Central memory CD8-positive, alpha-beta T cell (primary cell): ENCODE results near the gene SAMD1.
A peak's percentile ranks its signal among the peaks of the same experiment; 100 is the strongest.

ENCODE experiments used
- ATAC-seq: fragments of 150-1000 bp; cut with Tn5 transposase; replicated peaks from 2 replicates; pipeline ENCODE4 v1.10.0; 2022; ENCODE audit warnings: mild to moderate bottlenecking, moderate FRiP score, moderate number of reproducible peaks; ENCODE audit not compliant: poor library complexity, severe bottlenecking; ENCODE audit errors: extremely low read depth
- DNase-seq, 2 donors: peaks; one replicate each; pipeline ENCODE4 v3.0.0; 2021; ENCODE audit warnings: low spot score in 2 of 2
- H3K27ac Mint-ChIP-seq: one replicate; pipeline ENCODE4 v1.8.0; 2022; ENCODE audit warnings: low read depth, mild to moderate bottlenecking, moderate library complexity, mixed read lengths
- H3K27me3 Mint-ChIP-seq: one replicate; pipeline ENCODE4 v1.8.0; 2022; ENCODE audit warnings: mixed read lengths
- H3K36me3 Mint-ChIP-seq: one replicate; pipeline ENCODE4 v1.8.0; 2022; ENCODE audit warnings: mild to moderate bottlenecking, moderate library complexity, mixed read lengths; ENCODE audit not compliant: insufficient read depth
- H3K4me1 Mint-ChIP-seq: one replicate; pipeline ENCODE4 v1.8.0; 2022; ENCODE audit warnings: mixed read lengths
- H3K4me3 Mint-ChIP-seq: one replicate; pipeline ENCODE4 v1.8.0; 2022; ENCODE audit warnings: mild to moderate bottlenecking, moderate library complexity, mixed read lengths
- H3K9me3 Mint-ChIP-seq: one replicate; pipeline ENCODE4 v1.8.0; 2022; ENCODE audit warnings: mixed read lengths

Gene SAMD1

DNA sequence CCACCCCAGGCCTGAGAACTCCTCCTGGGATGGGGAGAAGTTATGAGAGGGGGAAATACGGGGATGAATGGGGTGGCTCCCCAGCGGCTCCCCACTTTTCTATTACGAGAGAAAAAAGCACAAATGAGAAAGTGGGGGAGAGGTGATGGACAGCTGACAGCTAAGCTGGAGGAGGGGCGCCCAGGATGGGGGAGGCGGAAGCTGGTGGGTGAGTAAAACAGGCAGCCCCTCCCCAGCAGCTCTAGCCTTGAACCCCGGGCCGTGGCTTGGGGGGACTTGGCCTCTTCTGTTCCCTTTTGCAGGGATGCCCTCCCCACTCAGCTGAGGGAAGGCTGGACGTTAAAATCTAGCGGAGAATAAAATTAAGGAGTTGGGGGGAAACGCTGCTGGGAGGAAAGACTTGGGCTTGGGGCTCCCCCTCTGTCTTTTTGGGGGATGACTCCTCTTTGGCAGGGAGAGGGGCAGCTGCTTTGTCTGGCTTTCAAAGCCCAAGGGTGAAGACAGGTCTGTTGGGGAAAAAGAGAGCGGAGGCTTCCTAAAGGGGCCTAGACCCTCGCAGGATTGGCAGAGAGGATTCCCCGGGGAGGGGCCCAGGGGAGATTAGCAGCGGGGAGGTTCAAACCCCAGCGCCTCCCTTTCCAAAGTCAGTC lies 1.4 kb upstream of the SAMD1 start:
- DNase-seq (no peak), ATAC-seq (no peak)
- Mint-ChIP-seq H3K27me3 (no peaks in the 10 kb centered on the region), H3K27ac (peak overlapping the region; percentile 95), H3K36me3 (peaks cover 26% of the 10 kb centered on the region), H3K4me3 (peak overlapping the region; percentile 97), H3K4me1 (peaks cover 17% of the 10 kb centered on the region), H3K9me3 (no peaks in the 10 kb centered on the region)

GRCh38 chr19:14091081-14091812 lies 696 bp upstream of the SAMD1 start:
- Mint-ChIP-seq H3K36me3 (peaks cover 26% of the 10 kb centered on the region), H3K27ac (peak overlapping the region; percentile 95), H3K9me3 (no peaks in the 10 kb centered on the region), H3K4me1 (peaks cover 17% of the 10 kb centered on the region), H3K4me3 (peak overlapping the region; percentile 97), H3K27me3 (no peaks in the 10 kb centered on the region)
- DNase-seq (peak; percentile 57 to 65), ATAC-seq (peak; percentile 47)

GRCh38 chr19:14089662-14090508 lies 666 bp downstream of the SAMD1 start:
- H3K27me3 Mint-ChIP-seq: no peaks in the 10 kb centered on the region
- H3K4me1 Mint-ChIP-seq: peaks cover 17% of the 10 kb centered on the region
- H3K36me3 Mint-ChIP-seq: peaks cover 26% of the 10 kb centered on the region
- DNase-seq (peak in 1 of 2 donors; percentile 30), ATAC-seq (peak; percentile 21)
- H3K4me3 Mint-ChIP-seq: peak overlapping the region; percentile 82
- no peaks in the 10 kb centered on the region for H3K9me3 Mint-ChIP-seq
- peak overlapping the region; percentile 89 for H3K27ac Mint-ChIP-seq

DNA sequence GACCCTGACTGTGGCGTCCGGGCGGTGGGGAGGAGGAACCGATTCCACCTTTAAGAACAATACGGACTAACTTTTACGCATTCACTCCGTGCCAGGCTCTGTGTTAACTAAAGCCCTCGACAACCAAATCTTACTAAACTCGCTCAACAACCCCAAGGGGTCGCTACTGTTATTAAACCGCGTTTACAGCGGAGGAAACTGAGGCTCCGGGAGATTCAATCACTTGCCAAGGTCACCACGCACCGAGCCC lies 1.2 kb downstream of the SAMD1 start:
- Mint-ChIP-seq H3K27me3 (no peaks in the 10 kb centered on the region), H3K9me3 (no peaks in the 10 kb centered on the region), H3K4me3 (peak overlapping the region; percentile 73), H3K36me3 (peaks cover 23% of the 10 kb centered on the region), H3K4me1 (peaks cover 17% of the 10 kb centered on the region), H3K27ac (no peak overlapping the region)
- no peak for DNase-seq
- ATAC-seq: no peak

- Mint-ChIP-seq H3K27ac (no peak overlapping the region), H3K4me3 (peak overlapping the region; percentile 73), H3K4me1 (peaks cover 17% of the 10 kb centered on the region), H3K9me3 (no peaks in the 10 kb centered on the region), H3K36me3 (peaks cover 23% of the 10 kb centered on the region), H3K27me3 (no peaks in the 10 kb centered on the region)
- ATAC-seq: no peak
- DNase-seq: no peak
These were observed 1.7 kb downstream of the SAMD1 start for GRCh38 chr19:14088634-14089411.

GRCh38 chr19:14086098-14086497 lies 4.5 kb downstream of the SAMD1 start:
- Mint-ChIP-seq H3K27me3 (no peaks in the 10 kb centered on the region), H3K4me1 (peaks cover 11% of the 10 kb centered on the region), H3K27ac (no peak overlapping the region), H3K9me3 (no peaks in the 10 kb centered on the region), H3K4me3 (no peak overlapping the region), H3K36me3 (peaks cover 20% of the 10 kb centered on the region)
- no peak for ATAC-seq
- no peak for DNase-seq

- H3K4me1 Mint-ChIP-seq: peaks cover 17% of the 10 kb centered on the region
- H3K36me3 Mint-ChIP-seq: peaks cover 20% of the 10 kb centered on the region
- no peak within 1 kb of the TSS for H3K4me3 Mint-ChIP-seq
These were observed 5.1 kb downstream of the SAMD1 start, which contains the start of gene C19orf67 for GRCh38 chr19:14085309-14085995. Gene C19orf67, minus strand, starts transcription at chr19:14085783. Its CDS starts 156 bp downstream, at chr19:14085627.

GRCh38 chr19:14082675-14082960 lies 7.9 kb downstream of the SAMD1 start:
- no peaks in the 10 kb centered on the region for H3K9me3 Mint-ChIP-seq
- no peak for ATAC-seq

More at GRCh38 chr19:14085309-14085995, 5.1 kb downstream of the SAMD1 start, which contains the start of gene C19orf67:
- no peaks in the 10 kb centered on the region for H3K9me3 Mint-ChIP-seq
- ATAC-seq: no peak
- no peak within 1 kb of the TSS for H3K27ac Mint-ChIP-seq
- DNase-seq: no peak
- H3K27me3 Mint-ChIP-seq: no peaks in the 10 kb centered on the region

DNA sequence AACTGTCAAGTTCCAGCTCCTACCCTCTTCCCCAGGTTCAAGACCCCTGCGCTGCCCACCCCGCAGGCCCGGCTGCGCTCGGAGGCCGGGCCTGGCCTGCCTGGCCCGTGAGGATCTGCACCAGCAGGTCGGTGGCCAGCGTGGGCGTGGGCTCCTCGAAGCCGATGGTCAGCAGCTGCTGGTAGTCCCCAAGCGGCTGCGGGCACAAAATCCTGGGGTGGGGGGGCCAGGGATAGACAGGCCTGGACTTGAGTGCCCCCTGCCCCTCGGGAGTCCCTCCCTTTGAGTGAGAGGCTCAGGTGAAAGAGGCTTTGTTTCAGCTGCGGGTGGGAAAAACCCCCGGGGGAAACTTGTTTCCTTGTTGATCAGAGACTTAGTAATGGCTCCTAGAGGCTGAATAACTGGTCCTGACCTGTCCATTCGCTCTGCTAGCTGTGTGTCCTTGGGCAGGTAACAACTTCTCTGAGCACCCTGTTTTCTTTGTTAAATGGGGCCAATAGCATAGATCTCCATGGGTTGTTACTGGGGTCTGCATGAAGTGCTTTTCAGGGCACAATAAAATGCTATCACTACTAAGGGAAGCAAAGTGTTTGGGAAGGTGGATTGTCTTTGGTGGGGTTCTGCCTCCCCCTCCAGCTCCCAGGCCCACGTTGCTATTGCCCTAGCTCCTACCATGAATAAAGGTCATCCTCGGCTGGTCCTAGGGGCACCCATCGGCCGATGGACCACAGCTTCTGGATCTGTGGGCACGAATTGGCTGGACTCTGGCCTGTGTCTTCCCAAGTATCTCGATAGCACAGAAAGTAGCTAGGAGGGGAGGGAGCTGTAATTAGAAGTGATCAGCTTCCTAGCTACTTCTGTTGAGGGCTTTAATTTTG lies 8.5 kb downstream of the SAMD1 start:
- Mint-ChIP-seq H3K9me3 (no peaks in the 10 kb centered on the region), H3K4me1 (peaks cover 11% of the 10 kb centered on the region), H3K27ac (peak overlapping the region; percentile 94), H3K36me3 (peaks cover 7% of the 10 kb centered on the region), H3K27me3 (no peaks in the 10 kb centered on the region), H3K4me3 (peak overlapping the region; percentile 82)
- DNase-seq (no peak), ATAC-seq (peak; percentile 34)

More at GRCh38 chr19:14082675-14082960, 7.9 kb downstream of the SAMD1 start:
- Mint-ChIP-seq H3K4me3 (peak overlapping the region; percentile 82), H3K4me1 (peaks cover 11% of the 10 kb centered on the region), H3K36me3 (peaks cover 7% of the 10 kb centered on the region), H3K27ac (no peak overlapping the region), H3K27me3 (no peaks in the 10 kb centered on the region)
- DNase-seq: no peak

DNA sequence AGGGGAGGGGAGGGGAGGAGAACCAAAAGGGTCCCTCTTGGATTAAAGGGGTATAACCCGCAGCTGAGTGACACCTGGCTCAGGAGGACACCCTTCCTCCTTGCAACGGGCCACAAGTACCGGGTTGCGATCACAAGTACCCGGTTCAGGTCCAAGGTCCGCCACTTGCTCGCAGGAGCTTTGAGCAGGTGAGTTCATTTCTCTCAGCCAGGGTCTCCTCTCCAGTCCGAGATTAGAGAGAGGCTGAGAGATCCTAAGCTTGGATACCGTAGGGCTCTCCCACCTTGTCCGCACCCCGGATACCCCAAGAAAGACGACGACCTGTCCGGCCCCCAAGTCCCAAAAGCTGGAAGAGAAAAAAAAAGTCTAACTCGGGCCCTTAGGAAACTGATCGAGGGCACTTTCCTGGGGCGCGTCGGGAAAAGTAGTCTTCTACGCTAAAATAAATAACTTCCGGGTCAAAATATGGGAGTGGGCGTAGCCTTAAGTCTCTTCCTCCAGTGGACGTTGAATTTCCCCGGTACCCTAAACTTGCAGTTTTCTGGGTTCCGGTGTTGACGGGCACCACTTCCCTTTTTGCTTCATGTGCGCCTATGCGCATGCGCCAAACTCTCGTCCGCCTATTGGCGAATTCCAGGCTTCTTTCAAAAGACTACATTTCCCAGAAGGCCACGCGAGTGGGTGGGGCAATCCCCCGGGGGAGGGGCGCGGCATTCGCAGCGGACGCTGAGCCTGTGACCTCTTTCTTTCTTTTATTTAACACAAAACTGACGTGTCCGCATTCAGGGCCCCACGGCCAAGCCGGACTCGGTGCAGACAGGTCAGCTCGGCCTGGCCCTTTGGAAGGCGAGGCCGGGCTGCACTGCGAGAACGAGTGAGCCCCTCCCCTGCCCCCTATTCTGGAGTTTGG lies 9.4 kb downstream of the SAMD1 start:
- ATAC-seq: peak; percentile 96
- H3K9me3 Mint-ChIP-seq: no peaks in the 10 kb centered on the region
- peaks cover 9% of the 10 kb centered on the region for H3K36me3 Mint-ChIP-seq
- H3K27me3 Mint-ChIP-seq: no peaks in the 10 kb centered on the region
- peak; percentile 100 for DNase-seq
- peak overlapping the region; percentile 94 for H3K27ac Mint-ChIP-seq
- peak overlapping the region; percentile 82 for H3K4me3 Mint-ChIP-seq
- H3K4me1 Mint-ChIP-seq: peaks cover 11% of the 10 kb centered on the region
